ENCODE results near the gene SHROOM4. TPM values are rescaled to one million over a fixed set of nuclear protein-coding genes. Genes with fewer than 3 reads are reported as not detected.

SHROOM4 gene
- total RNA-seq, 1 donor from 2014 or later, result 10.2 TPM

GRCh38 chrX:50615570-50616158 is 198.3 kb downstream of the SHROOM4 start:
- no peak for DNase-seq

- DNase-seq, result no peak
These were observed 199.5 kb downstream of the SHROOM4 start for GRCh38 chrX:50614460-50614859.

DNA sequence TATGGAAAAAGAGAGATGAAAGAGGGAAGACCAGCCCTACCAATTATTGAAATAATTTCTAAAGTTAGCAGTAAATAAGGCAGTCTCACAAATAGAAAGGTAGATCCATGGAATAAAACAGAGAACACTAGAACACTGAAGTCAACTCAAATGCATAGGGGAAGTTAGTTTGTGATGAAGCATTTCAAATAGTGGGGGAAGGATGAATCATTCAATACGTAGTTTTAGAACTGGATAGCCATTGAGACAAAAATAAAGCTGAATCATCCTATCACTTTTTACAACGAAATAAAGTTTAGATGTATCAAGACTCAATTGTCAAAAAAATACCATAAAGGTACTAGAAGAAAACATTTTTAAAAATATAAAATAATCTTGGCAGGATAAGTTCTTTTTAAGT is 200.1 kb downstream of the SHROOM4 start:
- DNase-seq, result no peak

- no peak for DNase-seq
These were observed 204.2 kb downstream of the SHROOM4 start for GRCh38 chrX:50609796-50610195.

DNA sequence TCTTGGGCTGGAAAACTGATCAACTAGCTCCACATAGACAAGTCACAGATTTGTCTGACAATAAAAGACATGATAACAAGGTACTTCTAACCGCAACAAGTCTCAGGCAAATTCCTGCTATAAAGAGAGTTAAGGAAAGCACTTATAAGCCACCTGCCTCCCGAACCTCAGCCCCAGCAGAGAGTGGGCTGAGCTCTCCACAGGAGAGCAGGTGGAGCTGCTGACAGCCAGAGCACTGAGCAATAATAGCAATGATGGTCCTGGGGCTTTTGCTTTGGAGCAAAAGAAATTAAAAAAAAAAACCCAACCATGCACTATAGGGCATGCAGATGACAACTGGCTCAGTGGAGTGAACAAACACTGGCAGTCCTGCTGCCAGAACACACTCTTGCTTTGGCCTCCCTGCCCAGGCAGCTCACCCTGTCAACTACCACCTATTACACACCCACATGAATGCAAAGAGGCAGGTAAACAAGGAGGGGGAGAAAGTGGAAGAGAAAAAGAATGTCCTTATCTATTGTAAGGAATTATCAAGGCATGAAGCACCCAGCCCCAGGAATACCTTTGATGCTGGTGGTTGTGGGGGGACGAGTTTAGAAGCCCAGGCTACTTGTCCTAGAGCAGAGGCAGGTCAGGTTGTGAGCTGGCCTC is 207.6 kb downstream of the SHROOM4 start:
- no peak for DNase-seq

DNA sequence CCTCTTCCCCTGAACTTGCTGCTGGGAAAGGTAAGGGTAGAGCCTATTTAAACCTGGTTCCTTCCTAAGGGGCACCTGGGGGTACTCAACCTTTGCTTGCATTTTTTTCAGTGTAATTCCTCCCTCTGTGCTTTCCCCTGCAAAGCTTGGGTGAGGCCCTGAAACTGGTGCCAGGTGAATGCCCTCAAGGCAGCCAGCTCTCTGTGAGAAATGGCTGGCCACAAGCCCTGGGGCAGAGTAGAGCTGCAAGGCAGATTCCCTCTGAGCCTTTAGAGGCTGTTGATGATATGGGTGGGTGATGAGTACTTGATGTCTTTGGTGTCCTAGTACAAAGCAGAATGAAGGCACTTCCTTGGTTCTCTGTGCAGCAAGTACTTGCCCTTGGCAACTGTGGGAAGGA is 217.9 kb downstream of the SHROOM4 start:
- no peak for DNase-seq

DNA sequence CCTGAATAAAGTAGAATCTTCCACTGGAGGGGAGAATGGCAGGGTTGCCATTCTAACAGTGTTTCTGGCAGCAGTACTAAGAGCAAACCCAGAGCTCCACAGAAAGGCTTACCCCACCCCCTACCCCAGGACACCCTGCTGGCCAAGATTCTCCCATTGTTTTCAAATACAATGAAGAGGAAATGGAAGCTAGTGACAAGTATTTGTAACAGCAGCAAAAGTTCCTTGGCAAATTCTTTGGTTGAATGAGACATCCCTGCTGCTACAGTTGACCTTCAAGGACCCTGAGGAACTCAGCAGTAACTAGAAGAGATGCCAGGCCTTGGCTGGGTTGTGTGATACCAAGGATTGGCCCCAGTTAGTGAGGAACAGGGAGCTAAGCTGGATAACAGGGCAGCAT is 219.2 kb downstream of the SHROOM4 start:
- no peak for DNase-seq

GRCh38 chrX:50586980-50587379 is 227.0 kb downstream of the SHROOM4 start:
- DNase-seq, result no peak

- DNase-seq, result no peak
These were observed 227.6 kb downstream of the SHROOM4 start for GRCh38 chrX:50586407-50586806.

GRCh38 chrX:50581405-50581804 is 232.6 kb downstream of the SHROOM4 start:
- no peak for DNase-seq

- DNase-seq, result peak; percentile 62
These were observed 234.0 kb downstream of the SHROOM4 start for GRCh38 chrX:50579955-50580354.

DNA sequence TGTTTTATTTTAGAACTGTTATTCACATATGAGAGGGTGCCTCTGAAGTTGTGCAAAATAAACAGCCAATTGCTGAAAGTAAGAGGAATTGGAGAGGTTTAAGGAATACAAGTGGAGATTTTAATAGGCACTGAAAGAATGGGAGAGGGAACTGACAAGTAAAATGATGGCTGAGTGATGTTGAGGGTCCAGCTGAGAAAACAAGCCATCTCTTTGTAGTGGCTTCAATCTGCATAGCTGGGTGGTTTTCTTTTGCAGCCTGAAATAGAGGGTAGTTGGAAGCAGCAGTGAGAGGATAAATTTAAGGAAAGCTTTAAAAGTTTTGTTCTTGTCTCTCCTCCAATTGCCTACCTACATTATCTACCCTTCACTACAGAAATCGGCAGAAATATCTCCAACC is 236.7 kb downstream of the SHROOM4 start:
- no peak for DNase-seq

DNA sequence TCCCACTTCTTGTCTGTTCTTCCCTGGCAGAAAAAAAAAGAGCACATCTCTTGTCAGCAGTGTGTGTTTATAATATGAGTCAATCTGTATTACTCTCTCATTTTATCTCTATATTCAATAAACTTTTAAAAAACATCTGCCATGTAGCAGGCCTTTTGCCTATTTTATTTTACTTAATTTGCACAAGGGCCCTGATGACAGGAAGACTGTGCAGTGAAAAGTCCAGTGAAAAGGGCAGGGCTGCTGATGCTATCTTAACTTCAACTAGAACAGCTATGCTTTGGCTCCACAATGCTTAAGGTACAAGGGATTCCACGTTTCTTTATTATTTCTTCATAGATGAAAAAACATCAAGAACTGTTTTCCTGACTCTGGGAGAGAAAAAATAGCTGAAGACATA is 246.4 kb downstream of the SHROOM4 start:
- DNase-seq, result no peak

DNA sequence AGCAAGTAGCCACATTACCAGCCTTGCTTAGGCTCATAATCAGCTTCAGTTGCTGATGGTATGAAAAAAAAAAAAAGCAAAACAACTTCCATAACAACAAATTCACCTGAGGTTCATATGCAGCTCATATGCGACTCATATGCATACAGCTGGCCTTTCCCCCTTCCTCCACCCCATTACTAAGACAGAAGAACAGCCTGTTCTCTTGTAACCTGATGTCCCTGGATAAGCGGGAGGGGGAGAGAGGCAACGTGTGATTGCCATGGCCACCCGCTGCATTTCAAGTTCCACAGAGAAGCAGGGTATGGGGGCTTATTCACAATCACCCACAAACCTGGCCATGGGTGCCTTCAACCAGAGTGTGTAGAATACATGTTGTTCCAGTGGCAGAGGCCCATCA is 248.3 kb downstream of the SHROOM4 start:
- DNase-seq, result no peak

Small RNAs within 50 kb of the gene (small RNA-seq; reads per million reads assigned to genes)
- gene RNU6-935P (ENCODE audit: low replicate concordance), result not detected

Other genes starting within 250 kb of the SHROOM4 start
- gene BMP15, start 96.5 kb upstream of the SHROOM4 start, total RNA-seq, result not detected